Measurements from ENCODE around the gene OSBPL10.

GRCh38 chr3:31798840-31799239 is 182.2 kb downstream of the OSBPL10 start:
- TF ChIP-seq CTCF (IDR thresholded peaks at IDR 0.05; ENCODE audit: low read depth, low read length) (no peak), EZH2phosphoT487 (IDR thresholded peaks at IDR 0.05; ENCODE audit: low read depth) (no peak)
